DMS 273 (cell line): ENCODE results near the gene NFIL3.
A peak's percentile ranks its signal among the peaks of the same experiment; 100 is the strongest.

Source experiments
- DNase-seq: peaks from one replicate; lab custom pipeline; 2025; ENCODE audit not compliant: unreplicated experiment; lab: John Stamatoyannopoulos, UW

NFIL3 gene

GRCh38 chr9:91361291-91362050 lies 62.2 kb downstream of the NFIL3 start, which contains the start of gene AUH:
TSS of gene AUH (minus strand) at chr9:91361918. CDS start at chr9:91361889, 29 bp downstream.
- DNase-seq, result peak; percentile 92

- DNase-seq, result peak; percentile 20
Observed at GRCh38 chr9:91360551-91361290, 62.9 kb downstream of the NFIL3 start.

- no peak for DNase-seq
Observed at GRCh38 chr9:91359734-91360470, 63.7 kb downstream of the NFIL3 start.

- DNase-seq, result no peak
Observed at GRCh38 chr9:91359083-91359482, 64.5 kb downstream of the NFIL3 start.
